ENCODE measurements around the gene GPR62.

The GPR62 gene

DNA sequence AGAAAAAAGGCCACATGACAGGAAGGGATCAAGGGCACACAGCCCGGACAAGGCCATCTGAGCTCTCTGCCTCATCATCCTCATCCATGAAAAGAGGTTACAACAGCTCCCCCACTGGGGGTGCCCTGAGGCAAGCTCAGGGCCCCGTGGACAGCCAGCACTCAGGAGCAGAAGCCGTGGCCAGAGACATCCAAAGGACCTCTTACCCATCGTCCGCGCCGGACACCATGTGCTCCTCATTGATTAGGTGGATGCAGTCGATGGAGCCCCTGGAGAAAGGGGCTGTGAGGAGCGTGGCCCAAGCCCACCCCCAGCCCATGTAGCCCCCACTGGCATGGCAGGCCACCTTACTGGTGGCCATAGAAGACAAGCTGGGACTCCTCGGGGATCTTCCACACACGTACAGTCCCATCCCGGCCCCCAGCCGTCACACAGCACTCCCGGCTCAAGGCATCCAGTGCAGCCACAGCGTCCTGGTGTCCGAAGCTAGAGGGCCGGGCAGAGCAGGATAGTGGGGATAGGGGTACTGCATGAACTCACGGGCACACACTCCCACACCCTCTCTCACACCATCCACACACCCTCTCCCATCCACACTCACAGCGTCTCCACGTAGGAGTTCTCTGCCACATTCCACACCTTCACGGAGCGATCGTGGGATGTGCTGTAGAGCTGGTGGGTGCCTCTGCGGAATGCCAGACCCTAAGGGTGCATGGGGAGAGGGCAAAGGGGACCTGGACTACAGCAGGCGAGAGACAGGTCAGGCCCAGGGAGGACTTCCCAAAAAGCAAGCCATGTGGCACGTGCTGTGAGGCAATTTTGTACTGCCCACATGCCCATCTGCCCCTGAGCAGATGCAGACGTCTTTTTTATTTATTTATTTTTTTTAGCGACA is 19.9 kb upstream of the GPR62 start:
- DNase-seq (ENCODE audit: low read depth) = no peak
- TF ChIP-seq, protein P1, sequence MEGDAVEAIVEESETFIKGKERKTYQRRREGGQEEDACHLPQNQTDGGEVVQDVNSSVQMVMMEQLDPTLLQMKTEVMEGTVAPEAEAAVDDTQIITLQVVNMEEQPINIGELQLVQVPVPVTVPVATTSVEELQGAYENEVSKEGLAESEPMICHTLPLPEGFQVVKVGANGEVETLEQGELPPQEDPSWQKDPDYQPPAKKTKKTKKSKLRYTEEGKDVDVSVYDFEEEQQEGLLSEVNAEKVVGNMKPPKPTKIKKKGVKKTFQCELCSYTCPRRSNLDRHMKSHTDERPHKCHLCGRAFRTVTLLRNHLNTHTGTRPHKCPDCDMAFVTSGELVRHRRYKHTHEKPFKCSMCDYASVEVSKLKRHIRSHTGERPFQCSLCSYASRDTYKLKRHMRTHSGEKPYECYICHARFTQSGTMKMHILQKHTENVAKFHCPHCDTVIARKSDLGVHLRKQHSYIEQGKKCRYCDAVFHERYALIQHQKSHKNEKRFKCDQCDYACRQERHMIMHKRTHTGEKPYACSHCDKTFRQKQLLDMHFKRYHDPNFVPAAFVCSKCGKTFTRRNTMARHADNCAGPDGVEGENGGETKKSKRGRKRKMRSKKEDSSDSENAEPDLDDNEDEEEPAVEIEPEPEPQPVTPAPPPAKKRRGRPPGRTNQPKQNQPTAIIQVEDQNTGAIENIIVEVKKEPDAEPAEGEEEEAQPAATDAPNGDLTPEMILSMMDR (conservative IDR thresholded peaks at IDR 0.05; ENCODE audit: low read depth, low read length) = no peak
- H3K4me3 ChIP-seq (ENCODE audit: low read depth, low read length) = no peak overlapping the region

DNA sequence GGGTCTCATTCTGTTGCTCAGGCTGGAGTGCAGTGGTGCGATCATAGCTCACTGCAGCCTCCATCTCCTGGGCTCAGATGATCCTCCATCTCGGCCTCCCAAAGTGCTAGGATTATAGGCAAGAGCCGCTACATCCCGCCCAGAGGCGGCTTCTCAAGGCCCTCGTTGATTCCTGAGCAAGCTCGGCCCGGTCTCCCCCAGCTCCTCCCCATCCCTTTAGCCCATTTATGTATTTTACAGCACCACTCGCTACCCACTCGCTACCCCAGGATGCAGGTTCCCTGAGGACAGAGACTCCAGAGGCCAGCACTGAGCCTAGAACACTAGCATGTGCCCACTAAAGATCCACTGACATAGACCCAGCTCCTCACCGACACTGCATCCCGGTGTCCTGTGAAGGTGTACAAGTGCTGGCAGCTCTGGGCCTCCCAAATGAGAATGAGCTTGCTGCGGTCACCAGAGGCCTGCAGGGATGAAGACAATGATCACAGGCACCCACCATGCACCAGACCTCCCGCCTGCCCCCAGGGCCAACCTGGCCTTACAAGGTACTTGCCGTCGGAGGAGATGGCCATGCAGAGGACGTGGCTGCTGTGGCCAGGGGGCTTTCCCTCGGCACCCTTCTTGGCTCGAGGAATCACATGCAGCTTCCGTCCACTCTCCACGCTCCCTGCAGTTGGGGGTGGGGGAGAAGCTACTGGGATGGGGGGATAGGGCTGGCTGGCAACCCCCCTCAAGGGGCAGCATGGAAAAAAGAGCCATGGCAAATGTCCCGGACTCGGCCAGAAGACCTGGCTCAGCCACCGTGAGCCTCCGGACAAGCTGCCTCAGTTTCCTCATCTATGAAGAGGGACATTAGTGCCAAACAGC is 19.1 kb upstream of the GPR62 start:
- TF ChIP-seq, protein P1 (conservative IDR thresholded peaks at IDR 0.05; ENCODE audit: low read depth, low read length) = no peak
- DNase-seq (ENCODE audit: low read depth) = no peak
- no peak overlapping the region for H3K4me3 ChIP-seq (ENCODE audit: low read depth, low read length)

DNA sequence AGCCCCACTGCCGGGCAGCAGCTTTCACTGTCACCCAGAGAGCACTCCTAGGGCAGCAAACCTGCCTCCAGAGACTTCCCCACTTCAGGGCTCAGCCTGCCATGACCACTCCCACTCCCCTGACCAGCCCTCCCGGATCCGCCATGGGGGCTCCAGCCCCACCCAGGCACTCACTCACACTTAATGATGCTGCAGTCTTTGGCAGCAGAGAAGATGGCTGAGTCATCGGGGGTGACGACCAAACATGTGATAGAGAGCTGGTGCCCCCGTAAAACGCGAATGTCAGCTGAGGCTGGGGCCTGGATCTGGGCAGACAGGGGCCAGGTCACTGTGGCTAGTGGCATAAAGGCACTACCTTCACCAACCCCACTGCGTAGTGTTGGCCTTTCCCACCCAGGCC is 18.2 kb upstream of the GPR62 start:
- DNase-seq (ENCODE audit: low read depth) = no peak
- TF ChIP-seq, protein P1 (conservative IDR thresholded peaks at IDR 0.05; ENCODE audit: low read depth, low read length) = no peak
- H3K4me3 ChIP-seq (ENCODE audit: low read depth, low read length) = no peak overlapping the region

DNA sequence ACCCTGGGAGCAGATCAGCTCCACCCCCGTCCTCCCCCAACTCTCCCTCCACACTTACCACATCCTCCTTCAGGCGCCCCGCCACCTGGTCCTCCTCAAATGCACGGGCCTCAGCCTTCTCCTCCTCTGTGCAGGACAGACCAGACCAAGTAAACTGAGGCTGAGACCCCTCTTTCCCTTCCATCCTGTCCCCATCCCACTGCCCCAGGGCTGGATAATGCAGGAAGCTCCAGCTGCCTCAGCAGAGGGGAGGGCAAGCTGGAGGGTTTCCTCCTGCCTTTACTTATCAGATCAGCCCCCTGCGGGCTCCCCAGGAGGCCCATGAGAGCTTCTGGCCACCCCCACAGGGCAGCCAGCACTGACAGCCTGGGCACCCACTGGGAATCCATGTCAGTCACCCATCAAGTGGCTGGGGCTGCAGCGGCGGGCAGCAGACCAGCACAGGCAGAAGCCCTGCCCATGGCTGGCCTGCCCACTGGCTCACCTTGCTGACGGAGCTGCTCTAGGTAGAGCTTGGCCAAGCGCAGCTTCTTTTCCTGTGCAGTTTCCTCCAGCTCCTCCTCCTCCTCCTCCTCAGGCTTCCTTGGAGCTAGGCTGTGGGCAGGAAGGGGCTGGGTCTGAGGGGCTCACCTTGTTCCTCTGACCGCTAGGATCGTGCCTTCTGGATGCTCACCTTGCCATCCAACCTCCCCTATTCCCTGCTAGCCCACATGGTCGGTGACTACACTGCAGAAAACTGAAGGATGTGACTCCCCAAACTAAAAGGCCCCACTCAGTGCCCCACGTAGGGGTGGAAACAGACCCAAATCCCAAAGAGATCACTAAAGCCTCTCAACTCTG is 17.4 kb upstream of the GPR62 start:
- TF ChIP-seq, protein P1 (conservative IDR thresholded peaks at IDR 0.05; ENCODE audit: low read depth, low read length) = no peak
- H3K4me3 ChIP-seq (ENCODE audit: low read depth, low read length) = no peak overlapping the region
- no peak for DNase-seq (ENCODE audit: low read depth)

DNA sequence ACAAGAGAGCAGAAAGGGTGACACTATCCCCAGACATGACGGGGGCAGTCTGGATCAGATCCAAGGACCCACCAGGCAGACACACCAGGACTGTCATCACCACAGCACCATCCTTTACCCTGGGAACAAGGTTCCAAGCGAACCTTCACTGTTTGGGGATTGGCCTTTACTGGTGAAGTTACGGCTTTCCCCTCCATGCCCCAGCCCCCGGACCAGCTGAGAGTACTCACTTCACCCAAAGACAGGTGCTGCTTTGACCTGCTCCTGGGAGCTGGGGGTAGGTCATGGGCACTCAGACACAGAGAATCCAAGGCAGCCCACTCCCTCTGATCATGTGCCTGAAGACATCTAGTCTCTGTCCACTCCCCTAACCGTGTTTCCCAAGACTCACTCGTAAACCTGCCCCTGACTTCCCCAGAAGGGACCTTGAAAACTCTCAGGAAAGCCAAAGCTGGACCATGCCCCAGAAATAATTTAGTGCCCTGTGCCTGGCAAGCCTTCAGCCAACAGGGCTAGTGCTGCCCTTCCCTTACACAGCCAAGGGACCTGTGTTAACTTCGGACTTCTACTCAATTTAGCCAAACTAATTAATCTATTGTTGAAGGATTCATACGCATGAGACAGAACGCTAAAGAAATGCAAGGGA is 16.3 kb upstream of the GPR62 start:
- no peak overlapping the region for H3K4me3 ChIP-seq (ENCODE audit: low read depth, low read length)
- no peak for DNase-seq (ENCODE audit: low read depth)
- TF ChIP-seq, protein P1 (conservative IDR thresholded peaks at IDR 0.05; ENCODE audit: low read depth, low read length) = no peak

Data from choroid plexus epithelial cell (primary cell).